ENCODE measurements around the gene KLHL21. TPM values are rescaled to one million over a fixed set of nuclear protein-coding genes. Genes with fewer than 3 reads are reported as not detected.
A peak's percentile ranks its signal among the peaks of the same experiment; 100 is the strongest.

Gene KLHL21
- polyA plus RNA-seq, 1 donor from 2014 or later = 12.1 TPM

- Mint-ChIP-seq H3K4me1 (peaks cover 6 to 16% (median 10%) of the 10 kb centered on the region in 3 donors), H3K27ac (peak overlapping the region in 1 of 3 donors; percentile 23), H3K27me3 (no peaks in the 10 kb centered on the region), H3K9me3 (no peaks in the 10 kb centered on the region), H3K36me3 (peaks cover 4% of the 10 kb centered on the region), H3K4me3 (no peak overlapping the region)
Observed at GRCh38 chr1:6631058-6631457, 28.4 kb upstream of the KLHL21 start.

GRCh38 chr1:6630027-6630426 lies 27.4 kb upstream of the KLHL21 start:
- Mint-ChIP-seq H3K4me3 (peak overlapping the region in 1 of 4 donors; percentile 32), H3K9me3 (no peaks in the 10 kb centered on the region), H3K4me1 (peaks cover 6 to 19% (median 11%) of the 10 kb centered on the region in 3 donors), H3K27me3 (no peaks in the 10 kb centered on the region), H3K36me3 (peaks cover 4% of the 10 kb centered on the region), H3K27ac (no peak overlapping the region)

DNA sequence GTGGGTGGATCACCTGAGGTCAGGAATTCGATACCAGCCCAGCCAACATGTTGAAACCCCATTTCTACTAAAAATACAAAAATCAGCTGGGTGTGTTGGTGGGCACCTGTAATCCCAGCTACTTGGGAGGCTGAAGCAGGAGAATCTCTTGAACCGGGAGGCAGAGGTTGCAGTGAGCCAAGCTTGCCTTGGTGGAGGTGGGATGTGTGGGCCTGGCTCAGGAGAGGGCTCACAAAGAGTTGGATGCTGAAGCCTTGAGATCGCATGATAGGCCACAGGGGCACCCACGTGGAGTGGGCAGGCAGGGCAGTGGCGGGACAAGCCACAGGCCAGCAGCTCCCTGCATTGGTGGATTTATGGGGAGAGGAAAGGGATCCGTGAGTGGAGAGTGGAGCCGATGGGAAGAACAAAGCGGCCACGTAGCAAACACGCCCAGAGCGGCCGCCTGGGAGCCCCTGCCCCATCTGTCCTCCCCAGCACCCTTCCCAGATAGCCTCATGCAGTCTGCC lies 26.4 kb upstream of the KLHL21 start:
- no peaks in the 10 kb centered on the region for H3K9me3 Mint-ChIP-seq
- no peak overlapping the region for H3K27ac Mint-ChIP-seq
- peak overlapping the region in 1 of 4 donors; percentile 32 for H3K4me3 Mint-ChIP-seq
- H3K4me1 Mint-ChIP-seq = peaks cover 6 to 22% (median 11%) of the 10 kb centered on the region in 3 donors
- peaks cover 4% of the 10 kb centered on the region for H3K36me3 Mint-ChIP-seq
- no peaks in the 10 kb centered on the region for H3K27me3 Mint-ChIP-seq

GRCh38 chr1:6627841-6628545 lies 25.3 kb upstream of the KLHL21 start:
- H3K4me1 Mint-ChIP-seq = peaks cover 6 to 25% (median 11%) of the 10 kb centered on the region in 3 donors
- no peak overlapping the region for H3K27ac Mint-ChIP-seq
- no peaks in the 10 kb centered on the region for H3K9me3 Mint-ChIP-seq
- peak overlapping the region in 3 of 4 donors; percentile 57 to 93 (median 60) for H3K4me3 Mint-ChIP-seq
- peaks cover 2% of the 10 kb centered on the region for H3K36me3 Mint-ChIP-seq
- H3K27me3 Mint-ChIP-seq = no peaks in the 10 kb centered on the region

- H3K36me3 Mint-ChIP-seq = peaks cover 2% of the 10 kb centered on the region
- no peaks in the 10 kb centered on the region for H3K27me3 Mint-ChIP-seq
- H3K4me1 Mint-ChIP-seq = peaks cover 6 to 25% (median 11%) of the 10 kb centered on the region in 3 donors
- H3K4me3 Mint-ChIP-seq = peak overlapping the region; percentile 25 to 93 (median 93)
- H3K27ac Mint-ChIP-seq = peak overlapping the region in 1 of 3 donors; percentile 34
- H3K9me3 Mint-ChIP-seq = no peaks in the 10 kb centered on the region
Observed at GRCh38 chr1:6627031-6627430, 24.4 kb upstream of the KLHL21 start.

- Mint-ChIP-seq H3K27ac (peak overlapping the region; percentile 35 to 76 (median 57)), H3K36me3 (peaks cover 2% of the 10 kb centered on the region), H3K4me1 (peaks cover 6 to 25% (median 11%) of the 10 kb centered on the region in 3 donors), H3K27me3 (no peaks in the 10 kb centered on the region), H3K9me3 (no peaks in the 10 kb centered on the region), H3K4me3 (peak overlapping the region; percentile 85 to 93 (median 93))
Observed at GRCh38 chr1:6625584-6626149, 23.0 kb upstream of the KLHL21 start.

DNA sequence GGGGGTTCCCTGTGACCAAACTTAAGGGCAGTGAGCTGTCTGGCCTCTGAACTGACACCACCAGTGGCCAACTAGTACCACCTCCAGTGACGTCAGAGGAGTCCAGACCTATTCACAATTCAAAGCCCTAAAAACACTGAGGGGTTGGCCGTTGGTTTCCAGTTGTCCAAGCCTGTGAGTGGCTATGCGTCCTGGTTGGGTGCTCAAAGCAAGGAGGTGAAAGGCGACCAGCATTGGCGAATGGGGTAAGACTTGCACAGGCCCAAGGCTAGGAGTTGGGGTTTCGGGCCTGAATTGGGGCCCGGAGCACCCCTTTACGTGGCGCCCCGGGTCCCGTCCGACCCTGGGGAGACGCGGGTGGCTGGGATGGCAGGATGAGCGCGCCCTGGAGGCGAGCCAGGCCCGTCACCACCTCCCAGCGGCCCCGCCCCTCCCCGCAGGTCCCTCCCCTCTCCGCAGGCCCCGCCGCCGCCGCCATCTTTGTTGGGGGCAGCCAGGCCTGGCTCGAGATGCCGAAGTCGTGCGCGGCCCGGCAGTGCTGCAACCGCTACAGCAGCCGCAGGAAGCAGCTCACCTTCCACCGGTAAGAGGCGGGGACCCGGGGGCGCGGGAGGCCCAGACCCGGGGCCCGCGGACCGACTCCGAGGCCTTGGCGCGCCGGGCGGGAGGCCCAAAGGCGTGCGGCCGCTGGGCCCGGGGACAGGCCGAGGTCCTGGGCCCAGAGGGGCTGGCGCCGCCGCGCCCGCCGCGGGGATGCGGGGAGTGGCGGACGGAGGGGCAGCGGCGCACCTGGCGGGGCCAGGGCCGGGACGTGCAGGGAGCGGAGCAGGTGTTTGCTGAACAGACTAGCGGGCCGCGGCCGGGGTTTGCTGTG lies 22.3 kb upstream of the KLHL21 start, which contains the start of gene THAP3:
THAP3 (plus strand) TSS at position 159 of the 874 bp plus-strand sequence; CDS start at position 510, 351 bp downstream.
- Mint-ChIP-seq H3K4me3 (peak within 1 kb of the TSS; percentile 85 to 93 (median 93)), H3K27ac (peak within 1 kb of the TSS; percentile 68 to 86 (median 76)), H3K9me3 (no peaks in the 10 kb centered on the region), H3K4me1 (peaks cover 6 to 25% (median 11%) of the 10 kb centered on the region in 3 donors), H3K36me3 (peaks cover 3% of the 10 kb centered on the region), H3K27me3 (no peaks in the 10 kb centered on the region)

DNA sequence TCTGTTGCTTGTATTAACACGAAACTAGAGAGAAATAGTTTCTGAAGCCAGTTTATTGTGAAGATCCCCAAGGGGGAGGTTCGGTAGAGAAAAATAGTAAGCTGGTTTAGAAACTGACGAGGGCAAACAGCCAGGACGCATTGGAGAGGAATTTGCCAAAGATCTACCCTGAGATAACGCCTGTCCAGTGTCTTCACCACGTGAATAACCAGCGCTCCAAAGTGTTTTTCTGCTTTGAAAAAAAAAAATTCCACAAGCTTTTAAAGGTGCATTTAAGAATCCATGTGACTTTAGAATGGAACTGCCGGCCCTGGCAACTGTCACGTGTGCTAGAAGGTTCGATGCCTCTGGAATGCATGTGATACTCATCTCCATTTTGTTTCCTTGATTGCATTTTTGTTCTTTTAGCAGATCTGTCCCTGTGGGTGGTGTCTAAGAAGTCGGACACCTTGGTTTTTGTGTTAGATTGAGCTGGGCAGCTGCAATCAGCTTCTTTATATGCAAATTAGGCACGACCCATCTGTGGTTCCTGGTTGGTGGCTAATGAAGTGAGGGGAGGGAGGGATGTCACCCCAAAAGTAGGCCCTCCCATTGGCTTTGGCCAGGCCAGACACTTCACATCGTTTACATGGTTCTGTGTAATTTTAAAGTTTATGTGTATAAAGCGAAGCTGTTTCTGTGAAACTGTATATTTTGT lies 20.7 kb upstream of the KLHL21 start:
- Mint-ChIP-seq H3K36me3 (peaks cover 3% of the 10 kb centered on the region), H3K27ac (peak overlapping the region in 1 of 3 donors; percentile 86), H3K9me3 (no peaks in the 10 kb centered on the region), H3K4me3 (peak overlapping the region in 3 of 4 donors; percentile 44 to 93 (median 68)), H3K4me1 (peaks cover 6 to 25% (median 11%) of the 10 kb centered on the region in 3 donors), H3K27me3 (no peaks in the 10 kb centered on the region)

- Mint-ChIP-seq H3K36me3 (peaks cover 3% of the 10 kb centered on the region), H3K4me1 (peaks cover 6 to 21% (median 13%) of the 10 kb centered on the region in 3 donors), H3K9me3 (no peaks in the 10 kb centered on the region), H3K27ac (peak overlapping the region in 1 of 3 donors; percentile 67), H3K27me3 (no peaks in the 10 kb centered on the region), H3K4me3 (peak overlapping the region in 1 of 4 donors; percentile 93)
Observed at GRCh38 chr1:6622396-6623152, 19.9 kb upstream of the KLHL21 start.

GRCh38 chr1:6621429-6622391 lies 19.0 kb upstream of the KLHL21 start:
- peaks cover 5 to 13% (median 8%) of the 10 kb centered on the region in 3 donors for H3K4me1 Mint-ChIP-seq
- H3K4me3 Mint-ChIP-seq = peak overlapping the region in 1 of 4 donors; percentile 93
- no peaks in the 10 kb centered on the region for H3K9me3 Mint-ChIP-seq
- no peaks in the 10 kb centered on the region for H3K27me3 Mint-ChIP-seq
- peak overlapping the region in 1 of 3 donors; percentile 67 for H3K27ac Mint-ChIP-seq
- peaks cover 2% of the 10 kb centered on the region for H3K36me3 Mint-ChIP-seq

DNA sequence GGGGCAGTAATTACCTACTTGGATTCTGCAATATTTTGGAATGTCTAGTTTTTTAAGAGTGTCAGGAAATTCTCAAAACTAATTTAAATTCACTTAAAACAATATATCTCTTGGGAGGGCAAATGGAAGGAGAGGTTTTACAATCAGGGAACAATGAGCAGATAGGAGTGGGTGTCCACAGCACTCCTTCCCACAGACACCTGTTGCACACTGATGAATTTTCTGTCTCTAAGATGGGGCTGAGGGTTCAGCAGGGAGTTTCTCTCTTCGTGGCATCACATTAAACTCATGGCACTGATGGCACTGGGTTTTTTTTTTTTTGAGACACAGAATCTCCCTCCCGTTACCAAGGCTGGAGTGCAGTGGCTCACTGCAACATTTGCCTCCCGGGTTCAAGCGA lies 16.4 kb upstream of the KLHL21 start:
- Mint-ChIP-seq H3K27ac (no peak overlapping the region), H3K4me1 (peaks cover 3 to 9% (median 4%) of the 10 kb centered on the region in 3 donors), H3K27me3 (no peaks in the 10 kb centered on the region), H3K4me3 (peak overlapping the region in 1 of 4 donors; percentile 74), H3K36me3 (peaks cover 2% of the 10 kb centered on the region), H3K9me3 (no peaks in the 10 kb centered on the region)

DNA sequence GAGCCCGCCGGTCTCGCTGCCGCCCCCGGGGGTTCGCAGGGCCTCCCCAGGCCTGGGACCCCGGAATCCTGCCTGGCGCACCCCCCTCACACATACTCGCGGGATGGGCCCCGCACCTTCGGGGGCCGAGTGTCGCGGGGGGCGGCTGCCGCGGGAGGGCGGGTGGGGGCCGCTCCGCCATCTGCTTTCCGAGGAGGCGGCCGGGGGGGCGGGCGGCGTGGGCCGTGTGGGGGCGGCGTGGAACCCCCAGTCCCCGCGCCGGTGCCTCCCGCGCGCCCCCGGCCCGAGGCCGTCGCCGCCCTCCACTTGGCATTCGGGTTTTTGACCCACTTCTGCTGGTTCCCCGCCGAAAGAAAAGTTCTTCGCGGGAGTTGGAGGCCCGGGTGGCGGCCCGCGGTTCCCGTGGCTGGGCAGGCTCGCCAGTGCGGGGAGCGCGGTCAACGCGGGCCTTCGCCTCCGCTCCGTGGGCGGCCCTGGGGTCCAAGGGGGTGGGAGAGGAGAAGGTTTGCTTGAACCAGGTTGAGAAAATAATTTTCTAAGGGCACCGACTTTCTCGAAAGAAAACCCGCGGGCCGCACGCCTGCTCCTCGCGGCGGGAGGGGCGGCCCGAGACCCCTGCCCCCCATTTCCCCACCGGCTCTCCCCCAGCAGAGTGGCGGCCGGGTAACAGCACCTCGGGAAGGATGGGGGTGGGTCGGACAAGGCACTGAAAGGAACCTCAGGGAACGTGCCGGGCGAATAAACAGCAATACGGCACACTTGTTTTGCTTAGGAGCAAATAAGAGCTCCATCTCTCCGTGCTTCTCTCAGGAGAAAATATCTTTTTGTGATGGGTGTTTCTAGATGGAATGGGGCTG lies 12.5 kb upstream of the KLHL21 start:
- Mint-ChIP-seq H3K9me3 (no peaks in the 10 kb centered on the region), H3K27me3 (no peaks in the 10 kb centered on the region), H3K27ac (peak overlapping the region in 2 of 3 donors; percentile 40 to 77), H3K4me1 (peaks cover 12 to 15% (median 15%) of the 10 kb centered on the region in 3 donors), H3K4me3 (peak overlapping the region; percentile 74 to 91 (median 80)), H3K36me3 (no peaks in the 10 kb centered on the region)
